ENCODE data around the gene RYR3. TPM values are rescaled to one million over a fixed set of nuclear protein-coding genes. Genes with fewer than 3 reads are reported as not detected.

Gene RYR3
- total RNA-seq, 1 donor from 2014 or later, result 0.61 TPM

- TF ChIP-seq CTCF (IDR thresholded peaks at IDR 0.05), result no peak
Observed at GRCh38 chr15:33757516-33758232, 446.9 kb downstream of the RYR3 start.

GRCh38 chr15:33766389-33766788 lies 455.6 kb downstream of the RYR3 start:
- Histone ChIP-seq H3K4me3 (no peak overlapping the region), H3K27me3 (no peaks in the 10 kb centered on the region), H3K4me1 (no peaks in the 10 kb centered on the region), H3K36me3 (no peaks in the 10 kb centered on the region), H3K9me3 (no peaks in the 10 kb centered on the region), H3K27ac (no peak overlapping the region)
- intact Hi-C loops (cut with DNase I), result no loop called here
- TF ChIP-seq CTCF (IDR thresholded peaks at IDR 0.05), result no peak
- DNase-seq, result no peak
- no peak for ATAC-seq

More at GRCh38 chr15:33757516-33758232, 446.9 kb downstream of the RYR3 start:
- no peak overlapping the region for H3K27ac ChIP-seq
- no peak for DNase-seq
- intact Hi-C loops (cut with DNase I), result no loop called here
- H3K27me3 ChIP-seq, result no peaks in the 10 kb centered on the region
- no peak overlapping the region for H3K4me3 ChIP-seq
- H3K4me1 ChIP-seq, result no peaks in the 10 kb centered on the region
- H3K36me3 ChIP-seq, result no peaks in the 10 kb centered on the region
- no peaks in the 10 kb centered on the region for H3K9me3 ChIP-seq
- ATAC-seq, result no peak

GRCh38 chr15:33768670-33769190 lies 458.0 kb downstream of the RYR3 start:
- Histone ChIP-seq H3K4me3 (no peak overlapping the region), H3K27ac (no peak overlapping the region), H3K4me1 (no peaks in the 10 kb centered on the region), H3K9me3 (no peaks in the 10 kb centered on the region), H3K36me3 (no peaks in the 10 kb centered on the region), H3K27me3 (no peaks in the 10 kb centered on the region)
- DNase-seq (no peak), ATAC-seq (no peak)
- intact Hi-C loops (cut with DNase I), result no loop called here
- TF ChIP-seq CTCF (IDR thresholded peaks at IDR 0.05), result no peak

GRCh38 chr15:33773969-33774368 lies 463.2 kb downstream of the RYR3 start:
- ATAC-seq (no peak), DNase-seq (no peak)
- no peaks in the 10 kb centered on the region for H3K4me1 ChIP-seq
- H3K9me3 ChIP-seq, result no peaks in the 10 kb centered on the region
- H3K27ac ChIP-seq, result no peak overlapping the region
- no peak overlapping the region for H3K4me3 ChIP-seq
- H3K27me3 ChIP-seq, result no peaks in the 10 kb centered on the region
- TF ChIP-seq CTCF (IDR thresholded peaks at IDR 0.05), result no peak
- intact Hi-C loops (cut with DNase I), result no loop called here
- no peaks in the 10 kb centered on the region for H3K36me3 ChIP-seq

- intact Hi-C loops (cut with DNase I), result no loop called here
- H3K27me3 ChIP-seq, result no peaks in the 10 kb centered on the region
- no peaks in the 10 kb centered on the region for H3K9me3 ChIP-seq
- H3K4me3 ChIP-seq, result no peak overlapping the region
- H3K36me3 ChIP-seq, result no peaks in the 10 kb centered on the region
- no peak for TF ChIP-seq CTCF (IDR thresholded peaks at IDR 0.05)
- H3K4me1 ChIP-seq, result no peaks in the 10 kb centered on the region
- ATAC-seq (no peak), DNase-seq (no peak)
- H3K27ac ChIP-seq, result no peak overlapping the region
Observed at GRCh38 chr15:33778852-33779251, 468.1 kb downstream of the RYR3 start.

Measured in upper lobe of right lung (tissue), 1 donor.